HCT116 (cell line): Measurements from ENCODE around the gene PKP2. TPM values are rescaled to one million over a fixed set of nuclear protein-coding genes. Genes with fewer than 3 reads are reported as not detected.

ENCODE experiments used
- ATAC-seq: fragments of 200-7000 bp; cut with Tn5 transposase; 2 replicates; pipeline ENCODE4 v1.9.1; 2020; ENCODE audit warnings: mild to moderate bottlenecking, moderate library complexity
- BruUV-seq: library from RNA; stranded (reverse); fragments of 400-500 nt; replicated peaks from 2 replicates; lab custom pipeline; 2021; lab: Mats Ljungman, UMichigan
- CTCF ChIA-PET: fragments of 300-600 bp; sonication (Branson Sonifier 250); formaldehyde crosslinking; loops from one replicate; lab custom pipeline; 2021; ENCODE audit warnings: antibody characterized with exemption; lab: Charles Lee
- POLR2A ChIA-PET: fragments of 300-600, 350-600 bp; sonication (Branson Sonifier 250); formaldehyde crosslinking; loops from one replicate; lab custom pipeline; 2021; ENCODE audit warnings: antibody characterized with exemption; lab: Charles Lee
- RAD21 ChIA-PET, 2 experiments: fragments of 300-600 bp; sonication (Branson Sonifier 250); formaldehyde crosslinking; loops; one replicate each; lab custom pipeline; 2023; ENCODE audit warnings: low total read pairs in 2 of 2; ENCODE audit not compliant: uncharacterized antibody in 2 of 2, unreplicated experiment in 2 of 2, low non-redundant PET in 1 of 2; lab: Charles Lee
- DNase-seq: peaks from one replicate; pipeline ENCODE4 v3.0.0-alpha.2; 2010; ENCODE audit warnings: low read depth, low spot score
- H2AFZ ChIP-seq: fragments of 200-600 bp; shearing (Covaris generic), sonication (generic); 2 replicates; pipeline ENCODE4 v1.6.1; 2017; ENCODE audit warnings: low read depth, mixed run types, mixed read lengths, antibody characterized with exemption, low read length; ENCODE audit not compliant: poor library complexity, severe bottlenecking
- H3K27ac ChIP-seq: 2 replicates; pipeline ENCODE4 v1.5.1; 2012; ENCODE audit warnings: low read depth, low read length
- H3K27me3 ChIP-seq: fragments of 200-600 bp; sonication (generic); 2 replicates; pipeline ENCODE4 v1.6.1; 2016; ENCODE audit warnings: mixed run types, low read length, mixed read lengths; ENCODE audit not compliant: insufficient read depth
- H3K36me3 ChIP-seq, 2 experiments: fragments of 200-500 bp in 1 of 2; fragments of 200-600 bp in 1 of 2; sonication (Bioruptor generic) in 1 of 2; sonication (generic) in 1 of 2; 2 replicates each; pipeline versions ENCODE4 v1.5.1 to v1.6.1; 2014 to 2016; ENCODE audit warnings: low read length in 2 of 2, inconsistent platforms in 1 of 2, mixed read lengths in 1 of 2, mixed run types in 1 of 2; ENCODE audit not compliant: insufficient read depth in 2 of 2, control insufficient read depth in 1 of 2
- H3K4me1 ChIP-seq, 2 experiments: fragments of 200-600 bp in 1 of 2; sonication (generic) in 1 of 2; 2 replicates each; pipeline versions ENCODE4 v1.5.1 to v1.6.1; 2012 to 2017; ENCODE audit warnings: low read length in 2 of 2, inconsistent platforms in 1 of 2, mild to moderate bottlenecking in 1 of 2, mixed read lengths in 1 of 2, mixed run types in 1 of 2, moderate library complexity in 1 of 2; ENCODE audit not compliant: insufficient read depth in 2 of 2, control insufficient read depth in 1 of 2
- H3K4me2 ChIP-seq: fragments of 200-600 bp; sonication (generic); 2 replicates; pipeline ENCODE4 v1.6.1; 2017; ENCODE audit warnings: mixed run types, low read length, mixed read lengths
- H3K4me3 ChIP-seq, 2 experiments: fragments of 200-600 bp in 1 of 2; sonication (generic) in 1 of 2; replicated peaks in 1 of 2; 2 replicates each; pipeline ENCODE4 v1.5.1; 2011 to 2016; ENCODE audit warnings: low read length in 2 of 2, control low read depth in 1 of 2, low read depth in 1 of 2, mild to moderate bottlenecking in 1 of 2, mixed read lengths in 1 of 2, mixed run types in 1 of 2
- H3K79me2 ChIP-seq: fragments of 200-600 bp; sonication (generic); 2 replicates; pipeline ENCODE4 v1.6.1; 2017; ENCODE audit warnings: mild to moderate bottlenecking, mixed run types, low read length, moderate library complexity, mixed read lengths; ENCODE audit not compliant: insufficient read depth
- H3K9ac ChIP-seq: fragments of 200-600 bp; sonication (generic); 2 replicates; pipeline ENCODE4 v1.6.1; 2016; ENCODE audit warnings: low read length, mixed read lengths
- H3K9me2 ChIP-seq: fragments of 200-600 bp; sonication (generic), shearing (Covaris generic); 2 replicates; pipeline ENCODE4 v1.6.1; 2017; ENCODE audit warnings: mixed run types, mild to moderate bottlenecking, moderate library complexity; ENCODE audit not compliant: insufficient read depth
- H3K9me3 ChIP-seq, 2 experiments: fragments of 200-500 bp in 1 of 2; fragments of 200-600 bp in 1 of 2; sonication (Bioruptor generic) in 1 of 2; sonication (generic) in 1 of 2; 2 replicates each; pipeline ENCODE4 v1.6.1; 2014 to 2017; ENCODE audit warnings: low read length in 2 of 2, mixed read lengths in 2 of 2, inconsistent platforms in 1 of 2, low read depth in 1 of 2, mild to moderate bottlenecking in 1 of 2, mixed run types in 1 of 2, moderate library complexity in 1 of 2; ENCODE audit not compliant: control insufficient read depth in 1 of 2, insufficient read depth in 1 of 2
- H4K20me1 ChIP-seq: fragments of 200-600 bp; sonication (generic), shearing (Covaris generic); 2 replicates; pipeline ENCODE4 v1.6.1; 2017; ENCODE audit warnings: mixed run types, mild to moderate bottlenecking, moderate library complexity; ENCODE audit not compliant: insufficient read depth
- ATF3 ChIP-seq: IDR thresholded peaks from 2 replicates; pipeline ENCODE4 v1.6.1; 2012
- CBX3 ChIP-seq: IDR thresholded peaks from 2 replicates; pipeline ENCODE4 v1.6.1; 2012; ENCODE audit warnings: low read depth
- CEBPB ChIP-seq: IDR thresholded peaks from 2 replicates; pipeline ENCODE4 v1.6.1; 2012; ENCODE audit warnings: low read depth
- CTCF ChIP-seq, 3 experiments: fragments of 200-600 bp in 1 of 3; sonication (generic) in 1 of 3; IDR thresholded peaks in 2 of 3; conservative IDR thresholded peaks in 1 of 3; 2 replicates each; pipeline ENCODE4 v1.5.1; 2012 to 2017; ENCODE audit warnings: low read depth in 2 of 3, low read length in 2 of 3, antibody characterized with exemption in 1 of 3, borderline replicate concordance in 1 of 3, control low read depth in 1 of 3, mild to moderate bottlenecking in 1 of 3, mixed read lengths in 1 of 3, mixed run types in 1 of 3, moderate library complexity in 1 of 3; ENCODE audit not compliant: insufficient read depth in 1 of 3
- ELF1 ChIP-seq: IDR thresholded peaks from 2 replicates; pipeline ENCODE4 v1.6.1; 2012; ENCODE audit warnings: low read depth, borderline replicate concordance
- EZH2 ChIP-seq: fragments of 200-600 bp; sonication (generic); IDR thresholded peaks from 2 replicates; pipeline ENCODE4 v1.6.1; 2017; ENCODE audit warnings: antibody characterized with exemption, mixed run types
- EZH2phosphoT487 ChIP-seq: fragments of 200-600 bp; IDR thresholded peaks from 2 replicates; pipeline ENCODE4 v1.6.1; 2018; ENCODE audit warnings: antibody characterized with exemption, borderline replicate concordance
- FOSL1 ChIP-seq: IDR thresholded peaks from 2 replicates; pipeline ENCODE4 v1.6.1; 2012; ENCODE audit warnings: low read depth
- JUND ChIP-seq: IDR thresholded peaks from 2 replicates; pipeline ENCODE4 v1.6.1; 2012
- MAX ChIP-seq: IDR thresholded peaks from 2 replicates; pipeline ENCODE4 v1.6.1; 2012
- POLR2A ChIP-seq: IDR thresholded peaks from 2 replicates; pipeline ENCODE4 v1.7.0; 2011; ENCODE audit warnings: borderline replicate concordance; ENCODE audit not compliant: insufficient read depth, insufficient read length; ENCODE audit errors: extremely low read depth
- POLR2AphosphoS5 ChIP-seq: IDR thresholded peaks from 2 replicates; pipeline ENCODE4 v1.6.1; 2011; ENCODE audit warnings: mild to moderate bottlenecking, low read depth, low read length, moderate library complexity
- RAD21 ChIP-seq: IDR thresholded peaks from 2 replicates; pipeline ENCODE4 v1.6.1; 2012; ENCODE audit warnings: low read depth, mild to moderate bottlenecking
- SIN3A ChIP-seq: IDR thresholded peaks from 2 replicates; pipeline ENCODE4 v1.6.1; 2012; ENCODE audit warnings: low read depth
- TCF7L2 ChIP-seq: IDR thresholded peaks from 2 replicates; pipeline ENCODE4 v1.7.0; 2011; ENCODE audit warnings: borderline replicate concordance, inconsistent platforms; ENCODE audit not compliant: insufficient read depth, insufficient read length; ENCODE audit errors: extremely low read depth
- YY1 ChIP-seq: IDR thresholded peaks from 2 replicates; pipeline ENCODE4 v1.6.1; 2011; ENCODE audit warnings: low read length, low read depth, moderate library complexity, mild to moderate bottlenecking; ENCODE audit not compliant: insufficient replicate concordance; ENCODE audit errors: extremely low read depth
- ZBTB33 ChIP-seq: IDR thresholded peaks from 2 replicates; pipeline ENCODE4 v1.6.1; 2011; ENCODE audit warnings: mild to moderate bottlenecking, low read length, moderate library complexity; ENCODE audit not compliant: insufficient replicate concordance; ENCODE audit errors: extremely low read depth
- ZFX ChIP-seq: fragments of 450-650 bp; IDR thresholded peaks from 2 replicates; pipeline ENCODE4 v1.6.1; 2017
- ZNF274 ChIP-seq: fragments of 200-500 bp; sonication (Bioruptor generic); IDR thresholded peaks from 2 replicates; pipeline ENCODE4 v1.6.1; 2014; ENCODE audit warnings: mild to moderate bottlenecking, low read depth, low read length, inconsistent platforms
- intact Hi-C: fragments of 100-400 bp; cut with micrococcal nuclease; formaldehyde crosslinking; loops from 2 replicates; pipeline ENCODE4 v1.10.0; 2022
- total RNA-seq: library from RNA; stranded (reverse); gene quantifications from one replicate; pipeline ENCODE4 v1.2.1, GENCODE V29; 2021; ENCODE audit not compliant: unreplicated experiment

PKP2 gene
- total RNA-seq, 1 experiment from 2014 or later, result 21.5 TPM

- H3K36me3 ChIP-seq, result no peaks in the 10 kb centered on the region
- ATAC-seq (no peak), DNase-seq (no peak)
- no TSS peak for BruUV-seq
- H3K4me1 ChIP-seq, result no peaks in the 10 kb centered on the region
- H3K9ac ChIP-seq, result no peak overlapping the region
- no peak for TF ChIP-seq CBX3
- no peak for TF ChIP-seq EZH2phosphoT487
- no peak for TF ChIP-seq POLR2AphosphoS5
- no peak for TF ChIP-seq CTCF (IDR thresholded peaks at IDR 0.05 in 2 of 3, conservative IDR thresholded peaks at IDR 0.05 in 1 of 3; ENCODE audit: borderline replicate concordance in 1 of 3, insufficient read depth in 1 of 3, low read depth in 2 of 3, low read length in 2 of 3)
- TF ChIP-seq MAX, result no peak
- TF ChIP-seq ELF1, result no peak
- no peak for TF ChIP-seq JUND
- TF ChIP-seq ATF3, result no peak
- no peak for TF ChIP-seq ZNF274
- no peak for TF ChIP-seq ZBTB33
- no peak for TF ChIP-seq ZFX
- no peak for TF ChIP-seq POLR2A
- no peak for TF ChIP-seq CEBPB
- TF ChIP-seq FOSL1, result no peak
- no peak for TF ChIP-seq SIN3A
- no peak for TF ChIP-seq EZH2
- TF ChIP-seq YY1, result no peak
- no peak for TF ChIP-seq TCF7L2
- TF ChIP-seq RAD21, result no peak
- POLR2A ChIA-PET, result no interaction called here
- no peaks in the 10 kb centered on the region for H3K27me3 ChIP-seq
- H3K9me3 ChIP-seq, result no peaks in the 10 kb centered on the region
- H3K4me3 ChIP-seq, result no peak overlapping the region
- no peaks in the 10 kb centered on the region for H3K79me2 ChIP-seq
- H3K4me2 ChIP-seq, result no peak overlapping the region
- H3K9me2 ChIP-seq, result no peaks in the 10 kb centered on the region
- no peaks in the 10 kb centered on the region for H4K20me1 ChIP-seq
- H2AFZ ChIP-seq, result no peak overlapping the region
- intact Hi-C loops, result no loop called here
- CTCF ChIA-PET, result interaction anchor here (1.4 kb wide), 1 partner anchor 188 kb away, joined by 3 read pairs; no protein-coding TSS in a partner anchor
- no peak overlapping the region for H3K27ac ChIP-seq
- RAD21 ChIA-PET, result no interaction called here
These were observed 47.6 kb upstream of the PKP2 start for GRCh38 chr12:32944195-32944594.
